SU-DHL-6 (cell line): ENCODE measurements around the gene ITPR1.

ENCODE experiments used
- H2AFZ ChIP-seq: fragments of 200-600 bp; sonication (generic); 2 replicates; pipeline ENCODE4 v1.6.1; 2014; ENCODE audit warnings: low read depth, mild to moderate bottlenecking, moderate library complexity, mixed read lengths, antibody characterized with exemption, low read length; ENCODE audit not compliant: severe bottlenecking
- H3F3A ChIP-seq: fragments of 200-600 bp; shearing (Covaris generic); 2 replicates; pipeline ENCODE4 v1.6.0; 2016; ENCODE audit warnings: antibody characterized with exemption, mild to moderate bottlenecking; ENCODE audit not compliant: insufficient read depth
- H3K27ac ChIP-seq: fragments of 200-600 bp; sonication (generic); 2 replicates; pipeline ENCODE4 v1.5.1; 2016; ENCODE audit warnings: low read depth, mild to moderate bottlenecking, low read length, moderate library complexity, mixed read lengths
- H3K27me3 ChIP-seq: fragments of 200-600 bp; sonication (generic), shearing (Covaris generic); 2 replicates; pipeline ENCODE4 v1.6.0; 2014; ENCODE audit warnings: mild to moderate bottlenecking, low read length
- H3K36me3 ChIP-seq: fragments of 200-600 bp; sonication (generic); 2 replicates; pipeline ENCODE4 v1.6.1; 2014; ENCODE audit warnings: mild to moderate bottlenecking, low read length, mixed read lengths
- H3K4me2 ChIP-seq: fragments of 300-600, 200-600 bp; shearing (Covaris generic), sonication (generic); 2 replicates; pipeline ENCODE4 v1.6.0; 2014; ENCODE audit warnings: low read length, low read depth, mild to moderate bottlenecking; ENCODE audit not compliant: poor library complexity, severe bottlenecking
- H3K4me3 ChIP-seq: fragments of 200-600 bp; sonication (generic); 2 replicates; pipeline ENCODE4 v1.5.1; 2014; ENCODE audit warnings: antibody characterized with exemption, low read length, mild to moderate bottlenecking, mixed read lengths; ENCODE audit not compliant: insufficient read depth, poor library complexity, severe bottlenecking
- H3K79me2 ChIP-seq: fragments of 200-600 bp; sonication (generic); 2 replicates; pipeline ENCODE4 v1.6.1; 2014; ENCODE audit warnings: mild to moderate bottlenecking, low read length, moderate library complexity; ENCODE audit not compliant: insufficient read depth
- H3K9ac ChIP-seq: fragments of 200-600 bp; sonication (generic); 2 replicates; pipeline ENCODE4 v1.7.0; 2014; ENCODE audit warnings: mild to moderate bottlenecking, low read length
- H3K9me2 ChIP-seq: fragments of 200-600 bp; sonication (generic); replicated peaks from 2 replicates; pipeline ENCODE4 v1.6.1; 2014; ENCODE audit warnings: low read length; ENCODE audit not compliant: insufficient read depth
- H3K9me3 ChIP-seq: fragments of 200-600 bp; sonication (generic); 2 replicates; pipeline ENCODE4 v1.6.1; 2014; ENCODE audit warnings: low read length, mixed read lengths; ENCODE audit not compliant: insufficient read depth
- H4K20me1 ChIP-seq: fragments of 200-600 bp; sonication (generic); 2 replicates; pipeline ENCODE4 v1.6.1; 2014; ENCODE audit warnings: low read depth, mild to moderate bottlenecking, antibody characterized with exemption, low read length, moderate library complexity, mixed read lengths
- EZH2phosphoT487 ChIP-seq: fragments of 200-600 bp; sonication (generic), shearing (Covaris generic); conservative IDR thresholded peaks from 2 replicates; pipeline ENCODE4 v1.6.1; 2018; ENCODE audit warnings: mild to moderate bottlenecking, antibody characterized with exemption, low read length, moderate library complexity, mixed read lengths
- TF ChIP-seq, protein P1 (sequence below): fragments of 200-600 bp; sonication (generic); IDR thresholded peaks from one replicate; pipeline ENCODE4 v1.5.1; 2017; ENCODE audit warnings: antibody characterized with exemption, mild to moderate bottlenecking, low read length, moderate library complexity; ENCODE audit not compliant: insufficient read depth, poor library complexity, severe bottlenecking

The ITPR1 gene

DNA sequence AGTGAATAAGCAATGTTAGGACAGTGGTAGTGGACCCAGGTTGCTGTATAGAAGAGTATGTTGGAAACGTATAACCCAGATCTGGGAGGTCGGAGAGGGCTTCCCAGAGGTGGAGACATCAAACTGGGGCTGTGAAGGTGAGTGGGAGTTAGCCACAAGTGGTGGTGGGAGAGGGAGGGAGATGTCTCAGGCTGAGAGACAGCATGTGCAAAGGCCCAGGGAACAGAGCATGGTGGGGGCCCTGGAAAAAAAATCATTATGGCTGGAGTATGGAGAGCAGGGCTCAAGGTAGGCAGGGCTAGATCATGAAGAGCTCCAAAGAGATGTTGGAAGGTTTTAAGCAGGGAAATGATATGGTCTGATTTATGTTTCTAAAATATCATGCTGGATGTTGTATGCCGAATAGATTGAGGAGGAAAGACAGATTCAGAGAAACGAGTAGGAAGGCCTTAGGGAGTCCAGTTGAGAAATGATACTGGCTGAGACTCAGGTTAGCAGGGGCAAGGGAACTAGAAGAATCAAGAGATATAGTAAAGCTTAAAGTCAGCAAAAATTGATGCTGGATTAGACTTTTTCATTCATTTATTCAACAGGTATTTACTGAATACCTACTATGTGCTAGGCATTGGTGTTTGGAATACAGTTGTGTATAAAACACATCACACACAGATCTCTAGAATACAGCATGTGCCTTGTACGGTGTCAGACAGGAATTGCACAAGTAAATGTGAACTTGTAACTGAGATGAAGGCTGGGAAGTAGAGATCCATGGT lies 17.0 kb downstream of the ITPR1 start:
- Histone ChIP-seq H3K27me3 (no peaks in the 10 kb centered on the region), H3K27ac (no peak overlapping the region), H3K79me2 (no peaks in the 10 kb centered on the region), H3K9me3 (no peaks in the 10 kb centered on the region), H3K36me3 (no peaks in the 10 kb centered on the region), H3K4me3 (no peak overlapping the region), H4K20me1 (no peaks in the 10 kb centered on the region), H3K9me2 (no peaks in the 10 kb centered on the region), H3K4me2 (no peak overlapping the region), H3K9ac (no peak overlapping the region), H2AFZ (no peak overlapping the region), H3F3A (no peaks in the 10 kb centered on the region)
- TF ChIP-seq, protein P1, sequence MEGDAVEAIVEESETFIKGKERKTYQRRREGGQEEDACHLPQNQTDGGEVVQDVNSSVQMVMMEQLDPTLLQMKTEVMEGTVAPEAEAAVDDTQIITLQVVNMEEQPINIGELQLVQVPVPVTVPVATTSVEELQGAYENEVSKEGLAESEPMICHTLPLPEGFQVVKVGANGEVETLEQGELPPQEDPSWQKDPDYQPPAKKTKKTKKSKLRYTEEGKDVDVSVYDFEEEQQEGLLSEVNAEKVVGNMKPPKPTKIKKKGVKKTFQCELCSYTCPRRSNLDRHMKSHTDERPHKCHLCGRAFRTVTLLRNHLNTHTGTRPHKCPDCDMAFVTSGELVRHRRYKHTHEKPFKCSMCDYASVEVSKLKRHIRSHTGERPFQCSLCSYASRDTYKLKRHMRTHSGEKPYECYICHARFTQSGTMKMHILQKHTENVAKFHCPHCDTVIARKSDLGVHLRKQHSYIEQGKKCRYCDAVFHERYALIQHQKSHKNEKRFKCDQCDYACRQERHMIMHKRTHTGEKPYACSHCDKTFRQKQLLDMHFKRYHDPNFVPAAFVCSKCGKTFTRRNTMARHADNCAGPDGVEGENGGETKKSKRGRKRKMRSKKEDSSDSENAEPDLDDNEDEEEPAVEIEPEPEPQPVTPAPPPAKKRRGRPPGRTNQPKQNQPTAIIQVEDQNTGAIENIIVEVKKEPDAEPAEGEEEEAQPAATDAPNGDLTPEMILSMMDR = no peak
- no peak for TF ChIP-seq EZH2phosphoT487

DNA sequence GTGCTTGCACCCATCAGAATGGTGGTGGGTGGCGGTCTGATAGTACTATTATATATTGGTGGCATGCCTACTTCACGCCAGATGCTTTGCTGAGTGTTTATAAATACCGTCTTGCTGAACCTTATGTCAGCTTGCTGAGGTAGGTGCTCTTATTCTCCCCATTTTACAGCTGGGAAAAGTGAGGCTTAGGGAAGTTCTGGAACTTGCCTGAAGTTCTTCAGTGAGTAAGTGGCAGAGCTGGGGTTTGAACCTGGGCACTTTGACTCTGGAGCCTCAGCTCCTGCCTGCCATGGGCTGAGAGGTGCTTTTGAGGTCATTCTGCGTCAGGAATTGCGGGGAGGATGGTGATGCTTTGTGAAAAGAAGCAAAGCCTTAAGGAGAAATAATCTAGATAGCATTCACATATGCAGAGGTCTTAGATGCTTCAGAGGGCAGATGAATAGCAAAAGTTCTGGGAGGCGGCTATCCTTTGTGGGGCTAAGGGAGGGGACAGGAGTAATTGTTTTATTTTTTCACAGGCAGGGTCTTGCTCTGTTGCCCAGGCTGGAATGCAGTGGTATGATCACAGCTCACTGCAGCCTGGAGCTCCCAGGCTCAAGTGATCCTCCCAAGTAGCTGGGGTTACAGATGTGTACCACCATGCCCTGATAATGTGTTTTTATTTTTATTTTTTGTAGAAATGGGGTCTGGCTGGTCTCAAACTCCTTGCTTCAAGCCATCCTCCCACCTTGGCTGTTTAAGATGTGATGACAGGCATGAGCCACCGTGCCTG lies 18.5 kb downstream of the ITPR1 start:
- TF ChIP-seq, protein P1 = no peak
- no peak for TF ChIP-seq EZH2phosphoT487
- H3K9ac ChIP-seq = no peak overlapping the region
- no peak overlapping the region for H3K27ac ChIP-seq
- no peaks in the 10 kb centered on the region for H4K20me1 ChIP-seq
- H3K27me3 ChIP-seq = no peaks in the 10 kb centered on the region
- H3F3A ChIP-seq = no peaks in the 10 kb centered on the region
- H3K79me2 ChIP-seq = no peaks in the 10 kb centered on the region
- H3K9me2 ChIP-seq = no peaks in the 10 kb centered on the region
- no peaks in the 10 kb centered on the region for H3K9me3 ChIP-seq
- H3K4me3 ChIP-seq = no peak overlapping the region
- no peak overlapping the region for H3K4me2 ChIP-seq
- no peak overlapping the region for H2AFZ ChIP-seq
- H3K36me3 ChIP-seq = no peaks in the 10 kb centered on the region

GRCh38 chr3:4512895-4513616 lies 19.9 kb downstream of the ITPR1 start:
- no peaks in the 10 kb centered on the region for H4K20me1 ChIP-seq
- H3K4me3 ChIP-seq = no peak overlapping the region
- H3F3A ChIP-seq = no peaks in the 10 kb centered on the region
- H3K79me2 ChIP-seq = no peaks in the 10 kb centered on the region
- H3K36me3 ChIP-seq = no peaks in the 10 kb centered on the region
- no peaks in the 10 kb centered on the region for H3K9me3 ChIP-seq
- no peak overlapping the region for H3K4me2 ChIP-seq
- H3K27ac ChIP-seq = no peak overlapping the region
- no peak overlapping the region for H3K9ac ChIP-seq
- no peaks in the 10 kb centered on the region for H3K9me2 ChIP-seq
- TF ChIP-seq EZH2phosphoT487 = no peak
- TF ChIP-seq, protein P1 = no peak
- H2AFZ ChIP-seq = no peak overlapping the region
- no peaks in the 10 kb centered on the region for H3K27me3 ChIP-seq
